Esophagus squamous epithelium (tissue), 4 donors: Measurements from ENCODE around the gene C1orf232.

Experiments
- POLR2A ChIP-seq, 4 donors: fragments of 450-650 bp; IDR thresholded peaks; one replicate each; pipeline ENCODE4 v1.6.1; 2017; ENCODE audit warnings: antibody characterized with exemption in 4 of 4, mild to moderate bottlenecking in 4 of 4, moderate library complexity in 3 of 4
- TF ChIP-seq, protein P1 (sequence below), 6 experiments: fragments of 450-650 bp in 4 of 6; fragments of 200-600 bp in 2 of 6; sonication (generic) in 2 of 6; IDR thresholded peaks; one replicate each; pipeline ENCODE4 v1.5.1; 2016 to 2019; ENCODE audit warnings: antibody characterized with exemption in 6 of 6, mild to moderate bottlenecking in 4 of 6, moderate library complexity in 4 of 6

DNA sequence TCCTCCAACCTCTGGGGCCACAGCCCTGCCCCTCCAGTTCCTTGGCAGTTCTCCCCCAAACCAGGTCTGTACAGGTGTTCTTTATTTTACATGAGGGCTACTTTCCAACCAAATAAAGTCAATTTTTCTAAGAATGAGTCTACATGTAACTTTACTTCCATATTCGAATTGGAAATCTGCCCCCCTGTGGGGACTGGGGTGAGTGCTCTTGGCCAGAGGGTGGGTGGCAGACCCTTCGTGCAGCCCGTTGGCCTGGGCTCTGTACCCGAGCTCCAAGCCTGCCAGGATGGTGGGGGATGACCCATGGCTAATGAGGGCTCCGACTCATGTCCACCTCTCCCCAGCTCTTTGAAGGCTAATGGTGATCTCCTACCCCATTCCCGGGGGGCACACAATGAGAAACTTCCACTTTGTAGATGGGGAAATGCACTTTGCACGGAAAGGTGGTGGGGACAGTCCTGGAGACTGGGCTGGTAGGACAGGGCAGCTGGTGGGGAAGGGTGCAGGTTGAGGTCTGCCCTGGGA, 21.1 kb upstream of the C1orf232 start:
- no peak for TF ChIP-seq POLR2A (IDR thresholded peaks at IDR 0.05)
- TF ChIP-seq, protein P1, sequence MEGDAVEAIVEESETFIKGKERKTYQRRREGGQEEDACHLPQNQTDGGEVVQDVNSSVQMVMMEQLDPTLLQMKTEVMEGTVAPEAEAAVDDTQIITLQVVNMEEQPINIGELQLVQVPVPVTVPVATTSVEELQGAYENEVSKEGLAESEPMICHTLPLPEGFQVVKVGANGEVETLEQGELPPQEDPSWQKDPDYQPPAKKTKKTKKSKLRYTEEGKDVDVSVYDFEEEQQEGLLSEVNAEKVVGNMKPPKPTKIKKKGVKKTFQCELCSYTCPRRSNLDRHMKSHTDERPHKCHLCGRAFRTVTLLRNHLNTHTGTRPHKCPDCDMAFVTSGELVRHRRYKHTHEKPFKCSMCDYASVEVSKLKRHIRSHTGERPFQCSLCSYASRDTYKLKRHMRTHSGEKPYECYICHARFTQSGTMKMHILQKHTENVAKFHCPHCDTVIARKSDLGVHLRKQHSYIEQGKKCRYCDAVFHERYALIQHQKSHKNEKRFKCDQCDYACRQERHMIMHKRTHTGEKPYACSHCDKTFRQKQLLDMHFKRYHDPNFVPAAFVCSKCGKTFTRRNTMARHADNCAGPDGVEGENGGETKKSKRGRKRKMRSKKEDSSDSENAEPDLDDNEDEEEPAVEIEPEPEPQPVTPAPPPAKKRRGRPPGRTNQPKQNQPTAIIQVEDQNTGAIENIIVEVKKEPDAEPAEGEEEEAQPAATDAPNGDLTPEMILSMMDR (IDR thresholded peaks at IDR 0.05), result no peak
